Testis (tissue), 3 donors: ENCODE data around the gene BMPR1B. TPM values are rescaled to one million over a fixed set of nuclear protein-coding genes. Genes with fewer than 3 reads are reported as not detected.

Source experiments
- DNase-seq: peaks from one replicate; pipeline ENCODE4 v3.0.0-alpha.2; 2019
- H3K27ac ChIP-seq, 2 donors: fragments of 200-600 bp; sonication (generic); one replicate each; pipeline ENCODE4 v1.5.1; 2019
- H3K27me3 ChIP-seq: fragments of 200-600 bp; sonication (generic); one replicate; pipeline ENCODE4 v1.5.1; 2019
- H3K36me3 ChIP-seq: fragments of 200-600 bp; sonication (generic); one replicate; pipeline ENCODE4 v1.5.1; 2017; ENCODE audit warnings: low read depth; ENCODE audit errors: missing control alignments
- H3K4me1 ChIP-seq: fragments of 200-600 bp; sonication (generic); one replicate; pipeline ENCODE4 v1.5.1; 2019
- H3K4me3 ChIP-seq, 2 donors: fragments of 200-600 bp; sonication (generic); one replicate each; pipeline ENCODE4 v1.5.1; 2017 to 2019
- H3K9me3 ChIP-seq: fragments of 200-600 bp; sonication (generic); one replicate; pipeline ENCODE4 v1.5.1; 2017
- POLR2A ChIP-seq: fragments of 450-650 bp; IDR thresholded peaks from one replicate; pipeline ENCODE4 v1.6.1; 2017; ENCODE audit warnings: antibody characterized with exemption, mild to moderate bottlenecking, moderate library complexity
- WGBS, 2 donors: methylation state at CpG; one replicate each; pipeline ENCODE4 v1.1.5; 2018; 5-methylcytosine and 5-hydroxymethylcytosine counted together
- intact Hi-C: fragments of 100-400 bp; cut with DNase I; formaldehyde crosslinking; loops from one replicate; pipeline ENCODE4 v1.15.1; 2023; ENCODE audit warnings: low total_unique reads
- polyA plus RNA-seq: library from polyadenylated mRNA; stranded (reverse); fragments of 350-450 nt; fragmentation: Illumina TruSeq; extraction: RNeasy Lipid Tissue Mini Kit (QIAGEN cat#74804); gene quantifications from one replicate; pipeline ENCODE4 v1.2.3, GENCODE V29; 2014; ENCODE audit warnings: low read depth, low replicate concordance; ENCODE audit not compliant: insufficient read depth
- total RNA-seq, 2 donors: library from RNA; depleted of rRNA; stranded (reverse); fragments of >200 nt; gene quantifications; one replicate each; pipeline ENCODE4 v1.2.3, GENCODE V29; 2016
- TF ChIP-seq, protein P1 (sequence below), 3 experiments: fragments of 450-650 bp in 2 of 3; fragments of 200-600 bp in 1 of 3; sonication (generic) in 1 of 3; IDR thresholded peaks; one replicate each; pipeline ENCODE4 v1.5.1; 2016 to 2019; ENCODE audit warnings: antibody characterized with exemption in 3 of 3, mild to moderate bottlenecking in 2 of 3, moderate library complexity in 1 of 3

BMPR1B gene
- total and polyA plus RNA-seq, 3 donors from 2014 or later = 7.5 to 13.0 (median 9.1) TPM

DNA sequence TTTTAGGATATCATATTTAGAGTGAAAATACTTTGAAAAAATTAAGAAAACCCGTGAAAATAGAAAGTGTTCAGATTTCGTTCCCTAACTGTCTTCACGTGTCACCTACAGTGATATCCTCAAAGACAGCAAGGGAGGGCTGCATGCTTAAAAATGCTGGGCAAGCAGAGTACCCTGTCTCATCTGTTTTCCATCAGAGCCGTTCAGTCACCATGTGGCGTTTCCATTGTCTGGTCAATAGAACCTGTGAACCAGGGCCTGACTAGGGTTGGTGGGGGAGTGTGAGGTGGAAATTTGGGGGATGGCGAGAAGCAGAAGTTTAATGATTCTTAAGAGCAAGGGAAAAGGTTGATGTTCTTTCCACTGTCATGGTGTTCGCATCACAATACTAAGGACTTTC is 173.9 kb downstream of the BMPR1B start:
- Histone ChIP-seq H3K4me1 (no peaks in the 10 kb centered on the region), H3K9me3 (no peaks in the 10 kb centered on the region), H3K4me3 (no peak overlapping the region), H3K36me3 (no peaks in the 10 kb centered on the region), H3K27me3 (no peaks in the 10 kb centered on the region), H3K27ac (no peak overlapping the region)
- no peak for DNase-seq
- intact Hi-C loops = no loop called here
- TF ChIP-seq, protein P1, sequence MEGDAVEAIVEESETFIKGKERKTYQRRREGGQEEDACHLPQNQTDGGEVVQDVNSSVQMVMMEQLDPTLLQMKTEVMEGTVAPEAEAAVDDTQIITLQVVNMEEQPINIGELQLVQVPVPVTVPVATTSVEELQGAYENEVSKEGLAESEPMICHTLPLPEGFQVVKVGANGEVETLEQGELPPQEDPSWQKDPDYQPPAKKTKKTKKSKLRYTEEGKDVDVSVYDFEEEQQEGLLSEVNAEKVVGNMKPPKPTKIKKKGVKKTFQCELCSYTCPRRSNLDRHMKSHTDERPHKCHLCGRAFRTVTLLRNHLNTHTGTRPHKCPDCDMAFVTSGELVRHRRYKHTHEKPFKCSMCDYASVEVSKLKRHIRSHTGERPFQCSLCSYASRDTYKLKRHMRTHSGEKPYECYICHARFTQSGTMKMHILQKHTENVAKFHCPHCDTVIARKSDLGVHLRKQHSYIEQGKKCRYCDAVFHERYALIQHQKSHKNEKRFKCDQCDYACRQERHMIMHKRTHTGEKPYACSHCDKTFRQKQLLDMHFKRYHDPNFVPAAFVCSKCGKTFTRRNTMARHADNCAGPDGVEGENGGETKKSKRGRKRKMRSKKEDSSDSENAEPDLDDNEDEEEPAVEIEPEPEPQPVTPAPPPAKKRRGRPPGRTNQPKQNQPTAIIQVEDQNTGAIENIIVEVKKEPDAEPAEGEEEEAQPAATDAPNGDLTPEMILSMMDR (IDR thresholded peaks at IDR 0.05) = no peak
- TF ChIP-seq POLR2A = no peak
- WGBS, 2 donors = 91 to 98% methylated on average over 7 of the region's 7 CpGs

DNA sequence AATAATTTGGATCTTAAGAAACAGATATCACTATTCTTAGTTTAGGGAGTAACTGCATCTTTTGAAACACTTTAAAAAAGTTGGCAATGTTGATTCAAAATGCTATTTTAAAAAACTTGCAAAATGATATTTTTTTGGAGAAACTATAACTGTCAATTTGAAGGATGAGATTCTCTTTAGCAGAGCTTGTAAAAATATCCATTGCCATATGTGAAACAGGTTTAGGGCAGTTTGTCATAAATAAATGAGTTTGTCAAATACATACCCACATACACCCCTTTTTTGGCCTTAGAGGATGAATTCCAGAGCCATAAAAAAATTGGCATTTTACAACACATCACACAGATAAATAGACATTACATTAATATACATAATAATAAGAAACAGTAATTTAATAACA is 174.6 kb downstream of the BMPR1B start:
- Histone ChIP-seq H3K4me3 (no peak overlapping the region), H3K9me3 (no peaks in the 10 kb centered on the region), H3K4me1 (no peaks in the 10 kb centered on the region), H3K27me3 (no peaks in the 10 kb centered on the region), H3K27ac (no peak overlapping the region), H3K36me3 (no peaks in the 10 kb centered on the region)
- intact Hi-C loops = no loop called here
- no peak for DNase-seq
- TF ChIP-seq, protein P1 (IDR thresholded peaks at IDR 0.05) = no peak
- no peak for TF ChIP-seq POLR2A

DNA sequence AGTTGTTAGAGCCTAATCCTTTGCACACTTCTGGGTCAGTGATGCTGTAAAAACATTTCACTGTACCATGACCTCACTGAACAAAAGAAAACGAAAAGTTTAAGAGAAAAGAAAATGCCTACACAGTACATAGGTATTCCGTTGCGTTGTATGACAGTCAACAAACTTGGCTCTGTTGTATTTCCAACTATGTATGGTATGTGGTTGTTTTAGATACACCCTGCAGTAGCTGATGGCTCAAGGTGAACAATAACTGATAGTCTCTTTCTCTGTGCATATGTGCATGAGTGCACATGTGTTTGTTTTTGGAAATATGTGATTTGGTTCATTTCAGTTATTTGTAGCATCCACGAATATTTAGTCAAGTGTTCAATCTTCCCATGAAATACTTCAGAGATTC is 176.0 kb downstream of the BMPR1B start:
- no peak overlapping the region for H3K27ac ChIP-seq
- no peaks in the 10 kb centered on the region for H3K4me1 ChIP-seq
- no peak overlapping the region for H3K4me3 ChIP-seq
- intact Hi-C loops = no loop called here
- H3K9me3 ChIP-seq = no peaks in the 10 kb centered on the region
- TF ChIP-seq POLR2A = no peak
- TF ChIP-seq, protein P1 (IDR thresholded peaks at IDR 0.05) = no peak
- no peak for DNase-seq
- no peaks in the 10 kb centered on the region for H3K36me3 ChIP-seq
- WGBS, 2 donors = 83 to 87% methylated on average over 4 of the region's 4 CpGs
- no peaks in the 10 kb centered on the region for H3K27me3 ChIP-seq

DNA sequence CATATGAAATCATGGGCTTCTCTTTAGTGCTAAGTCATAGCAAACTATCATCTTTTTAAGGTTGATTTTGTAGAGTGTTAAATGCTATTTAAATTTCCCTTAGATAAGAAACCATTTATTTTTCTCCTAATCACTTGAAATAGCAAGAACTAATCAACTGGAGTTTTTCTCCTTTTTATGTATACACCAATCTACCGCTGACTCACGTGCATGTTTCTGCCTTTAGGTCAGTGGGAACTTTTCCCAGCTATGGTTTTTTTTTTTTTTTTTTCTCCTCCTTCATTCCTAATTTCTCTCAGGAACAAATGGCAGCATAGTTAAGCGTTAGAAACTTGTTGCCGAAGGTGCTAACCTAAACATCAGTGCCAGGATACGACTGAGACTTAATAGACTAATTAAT is 176.4 kb downstream of the BMPR1B start:
- TF ChIP-seq, protein P1 (IDR thresholded peaks at IDR 0.05) = no peak
- no peak for TF ChIP-seq POLR2A

DNA sequence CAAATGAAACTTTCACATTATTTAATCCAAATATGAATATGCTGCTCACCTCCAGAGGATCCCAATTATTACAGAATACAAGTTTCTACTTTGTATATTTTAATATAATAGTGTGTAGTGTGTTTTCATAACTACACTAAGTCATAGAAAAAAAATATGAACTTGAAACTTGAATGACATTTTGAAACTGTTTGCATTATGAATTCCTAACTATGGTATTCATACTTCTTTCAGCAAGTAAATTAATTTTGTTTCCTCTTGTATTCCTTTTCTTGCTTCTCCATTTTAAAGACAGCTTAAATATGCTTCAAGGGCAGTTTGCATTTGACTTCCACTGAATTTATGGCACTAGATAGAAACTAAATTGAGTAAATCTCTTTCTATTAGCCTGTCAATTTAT is 177.1 kb downstream of the BMPR1B start:
- intact Hi-C loops = no loop called here
- Histone ChIP-seq H3K36me3 (no peaks in the 10 kb centered on the region), H3K27me3 (no peaks in the 10 kb centered on the region), H3K27ac (no peak overlapping the region), H3K4me3 (no peak overlapping the region), H3K9me3 (no peaks in the 10 kb centered on the region), H3K4me1 (no peaks in the 10 kb centered on the region)
- no peak for DNase-seq
- TF ChIP-seq, protein P1 (IDR thresholded peaks at IDR 0.05) = no peak
- no peak for TF ChIP-seq POLR2A

More for the DNA sequence above, 176.4 kb downstream of the BMPR1B start:
- no peaks in the 10 kb centered on the region for H3K9me3 ChIP-seq
- no peak overlapping the region for H3K4me3 ChIP-seq
- H3K4me1 ChIP-seq = no peaks in the 10 kb centered on the region
- WGBS, 2 donors = 70 to 80% methylated on average over 5 of the region's 5 CpGs
- intact Hi-C loops = no loop called here
- no peak overlapping the region for H3K27ac ChIP-seq
- DNase-seq = no peak
- no peaks in the 10 kb centered on the region for H3K27me3 ChIP-seq
- no peaks in the 10 kb centered on the region for H3K36me3 ChIP-seq
